ENCODE results near the gene IRF2BP2.

Gene IRF2BP2

GRCh38 chr1:234610061-234610665 lies at the start of gene IRF2BP2:
Gene IRF2BP2 (minus strand): TSS chr1:234610178. CDS start chr1:234609494, 684 bp downstream.
- no peak for TF ChIP-seq CTCF (IDR thresholded peaks at IDR 0.05; ENCODE audit: low read depth, low read length, missing control alignments)

GRCh38 chr1:234659538-234659937 lies 49.6 kb upstream of the IRF2BP2 start:
- no peak for DNase-seq (ENCODE audit: low read depth)
- TF ChIP-seq CTCF (IDR thresholded peaks at IDR 0.05; ENCODE audit: low read depth, low read length, missing control alignments), result no peak
- no peak overlapping the region for H3K4me3 ChIP-seq (ENCODE audit: low read depth, low read length)

More at GRCh38 chr1:234610061-234610665, at the start of gene IRF2BP2:
- DNase-seq (ENCODE audit: low read depth), result no peak
- H3K4me3 ChIP-seq (ENCODE audit: low read depth, low read length), result peak within 1 kb of the TSS; percentile 87

DNA sequence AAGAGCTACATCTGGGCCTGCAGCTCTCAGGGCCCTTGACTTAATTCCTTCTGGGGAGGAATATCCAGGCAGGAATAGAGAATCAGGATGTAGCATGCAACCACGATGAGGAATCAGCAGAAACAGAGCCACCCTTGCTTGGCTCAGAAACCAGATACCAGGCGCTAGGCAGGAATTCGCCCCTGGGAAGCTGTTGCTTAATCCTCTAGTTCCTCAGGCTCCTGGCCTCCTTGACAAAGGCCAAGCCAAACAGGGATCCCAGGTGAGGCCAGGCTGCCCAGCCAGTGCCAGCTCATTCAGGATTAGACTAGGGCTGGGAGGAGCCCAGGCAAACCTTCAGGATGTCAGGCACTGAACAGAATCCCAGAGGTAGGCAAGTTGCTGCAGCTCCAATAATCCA lies 48.2 kb upstream of the IRF2BP2 start:
- H3K4me3 ChIP-seq (ENCODE audit: low read depth, low read length), result no peak overlapping the region
- no peak for TF ChIP-seq CTCF (IDR thresholded peaks at IDR 0.05; ENCODE audit: low read depth, low read length, missing control alignments)
- no peak for DNase-seq (ENCODE audit: low read depth)

DNA sequence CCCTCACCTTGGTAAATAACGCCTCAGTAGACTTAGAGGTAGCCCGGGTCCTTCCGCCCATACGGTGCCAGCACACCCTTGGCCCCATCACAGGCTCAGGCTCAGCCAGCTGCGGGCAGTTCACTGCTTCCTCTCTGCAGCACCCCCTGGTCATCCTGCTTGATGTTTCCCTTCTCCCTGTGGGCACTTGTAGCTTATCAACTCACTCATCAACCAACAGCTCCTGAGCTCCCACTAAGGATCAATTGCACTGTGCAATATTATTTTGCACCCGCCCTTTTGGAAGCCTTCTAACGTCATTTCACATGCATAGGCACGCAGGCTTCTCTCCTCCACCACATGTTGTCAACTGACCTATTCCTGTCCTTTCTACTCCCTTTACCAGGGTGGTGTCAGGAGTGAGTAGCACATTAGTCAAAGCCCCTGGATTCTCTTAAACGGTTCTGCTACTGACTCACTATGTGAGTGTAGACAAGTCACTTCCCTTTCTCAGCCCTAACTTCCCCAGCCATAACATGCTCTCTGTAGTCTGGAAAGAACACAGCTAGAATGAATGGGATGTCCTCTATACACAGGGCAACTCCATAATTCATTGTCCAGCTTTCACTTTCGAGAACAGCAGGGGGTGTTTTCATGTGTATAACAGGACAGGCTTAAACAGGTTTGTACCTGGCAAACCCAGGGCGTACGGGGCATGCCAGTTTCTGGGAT lies 47.1 kb upstream of the IRF2BP2 start:
- DNase-seq (ENCODE audit: low read depth), result peak; percentile 16
- H3K4me3 ChIP-seq (ENCODE audit: low read depth, low read length), result no peak overlapping the region
- no peak for TF ChIP-seq CTCF (IDR thresholded peaks at IDR 0.05; ENCODE audit: low read depth, low read length, missing control alignments)

- H3K4me3 ChIP-seq (ENCODE audit: low read depth, low read length), result no peak overlapping the region
- DNase-seq (ENCODE audit: low read depth), result no peak
- no peak for TF ChIP-seq CTCF (IDR thresholded peaks at IDR 0.05; ENCODE audit: low read depth, low read length, missing control alignments)
Measured at GRCh38 chr1:234656070-234656895, 46.3 kb upstream of the IRF2BP2 start.

DNA sequence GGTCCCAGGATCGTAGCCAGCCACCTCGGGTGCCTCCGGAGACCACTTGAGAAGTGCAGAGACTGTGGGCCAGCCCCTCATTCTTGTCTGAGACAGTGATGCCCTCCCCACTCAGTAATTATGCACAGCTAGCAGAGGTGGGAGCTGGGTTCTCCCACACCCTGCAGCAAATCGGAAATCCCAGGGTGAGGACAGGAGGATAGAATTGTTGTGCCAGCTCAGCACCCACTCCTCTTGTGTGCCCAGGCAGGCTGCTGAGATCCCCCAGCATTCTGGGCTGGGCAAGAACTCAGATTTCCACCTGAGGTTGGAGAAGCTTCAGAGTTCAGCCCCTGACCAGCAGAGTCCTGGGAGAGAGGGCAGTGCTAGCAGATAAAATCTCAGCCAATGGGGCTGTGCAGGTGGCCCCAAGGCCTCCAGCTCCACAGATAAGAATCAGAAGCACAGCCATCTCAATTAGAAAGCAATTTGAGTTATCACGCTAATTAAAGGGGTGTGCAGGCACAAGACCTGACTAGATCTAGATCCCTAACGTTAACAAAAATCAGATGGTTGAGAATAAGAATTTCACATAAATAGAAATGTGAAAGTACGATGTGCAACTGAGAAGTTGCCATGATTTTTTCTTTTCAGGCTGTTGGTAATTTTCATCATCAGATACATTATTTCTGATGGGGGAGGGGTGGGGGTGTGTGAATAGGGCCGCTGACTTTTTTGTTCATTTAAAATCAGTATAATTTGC lies 45.5 kb upstream of the IRF2BP2 start:
- no peak for TF ChIP-seq CTCF (IDR thresholded peaks at IDR 0.05; ENCODE audit: low read depth, low read length, missing control alignments)
- no peak for DNase-seq (ENCODE audit: low read depth)
- H3K4me3 ChIP-seq (ENCODE audit: low read depth, low read length), result no peak overlapping the region
